GM18909 (cell line): ENCODE measurements around the gene EFNA5.
A peak's percentile ranks its signal among the peaks of the same experiment; 100 is the strongest.

Experiments
- ATAC-seq: cut with Tn5 transposase; IDR thresholded peaks from one replicate; pipeline ENCODE4 v1.9.1; 2021; ENCODE audit warnings: mild to moderate bottlenecking; ENCODE audit not compliant: unreplicated experiment, poor library complexity

The EFNA5 gene

GRCh38 chr5:107415762-107416161 is 255.0 kb downstream of the EFNA5 start:
- peak; percentile 43 for ATAC-seq

- no peak for ATAC-seq
Observed at GRCh38 chr5:107414802-107415201, 255.9 kb downstream of the EFNA5 start.

GRCh38 chr5:107413754-107414153 is 257.0 kb downstream of the EFNA5 start:
- ATAC-seq, result no peak

- no peak for ATAC-seq
Observed at GRCh38 chr5:107408564-107408963, 262.2 kb downstream of the EFNA5 start.

GRCh38 chr5:107407713-107408298 is 262.9 kb downstream of the EFNA5 start:
- no peak for ATAC-seq

- no peak for ATAC-seq
Observed at GRCh38 chr5:107404595-107405374, 266.0 kb downstream of the EFNA5 start.

GRCh38 chr5:107403228-107403953 is 267.3 kb downstream of the EFNA5 start:
- no peak for ATAC-seq

- ATAC-seq, result no peak
Observed at GRCh38 chr5:107402434-107403227, 268.1 kb downstream of the EFNA5 start.

- no peak for ATAC-seq
Observed at GRCh38 chr5:107401470-107402122, 269.1 kb downstream of the EFNA5 start.

- ATAC-seq, result no peak
Observed at GRCh38 chr5:107400328-107400727, 270.4 kb downstream of the EFNA5 start.

- no peak for ATAC-seq
Observed at GRCh38 chr5:107398703-107399102, 272.0 kb downstream of the EFNA5 start.

- peak; percentile 60 for ATAC-seq
Observed at GRCh38 chr5:107396351-107396690, 274.4 kb downstream of the EFNA5 start.

- ATAC-seq, result peak; percentile 87
Observed at GRCh38 chr5:107395632-107396350, 274.9 kb downstream of the EFNA5 start.

GRCh38 chr5:107393851-107394250 is 276.9 kb downstream of the EFNA5 start:
- no peak for ATAC-seq

GRCh38 chr5:107391787-107392186 is 278.9 kb downstream of the EFNA5 start:
- no peak for ATAC-seq

GRCh38 chr5:107389775-107390148 is 281.0 kb downstream of the EFNA5 start:
- ATAC-seq, result no peak

GRCh38 chr5:107389130-107389774 is 281.5 kb downstream of the EFNA5 start:
- ATAC-seq, result peak; percentile 92

- ATAC-seq, result peak; percentile 41
Observed at GRCh38 chr5:107388141-107388861, 282.4 kb downstream of the EFNA5 start.
